ENCODE measurements around the gene SVOPL. TPM values are rescaled to one million over a fixed set of nuclear protein-coding genes. Genes with fewer than 3 reads are reported as not detected.
"Not testable (repeated sequence)": the region's sequence is repeated elsewhere in the genome, so short reads cannot be mapped to it uniquely, and the experiment has no call there.

The SVOPL gene
- total RNA-seq, 1 experiment from 2014 or later: not detected

- DNase-seq (ENCODE audit: low read depth in 1 of 2, low spot score in 2 of 2): no peak
- H3K4me1 ChIP-seq (replicated peaks): no peaks in the 10 kb centered on the region
- no peak overlapping the region for H3K4me3 ChIP-seq
- no peaks in the 10 kb centered on the region for H3K9me3 ChIP-seq (replicated peaks)
- H3K27ac ChIP-seq: no peak overlapping the region
- H3K36me3 ChIP-seq: no peaks in the 10 kb centered on the region
- no peaks in the 10 kb centered on the region for H3K27me3 ChIP-seq (replicated peaks)
Observed at GRCh38 chr7:138727336-138728099, 26.4 kb upstream of the SVOPL start.

- Histone ChIP-seq H3K9me3 (replicated peaks) (no peaks in the 10 kb centered on the region), H3K4me1 (replicated peaks) (no peaks in the 10 kb centered on the region), H3K27me3 (replicated peaks) (no peaks in the 10 kb centered on the region), H3K36me3 (no peaks in the 10 kb centered on the region), H3K4me3 (no peak overlapping the region), H3K27ac (no peak overlapping the region)
- DNase-seq (ENCODE audit: low read depth in 1 of 2, low spot score in 2 of 2): no peak
Observed at GRCh38 chr7:138726288-138726687, 25.1 kb upstream of the SVOPL start.

GRCh38 chr7:138720286-138720685 is 19.1 kb upstream of the SVOPL start:
- DNase-seq (ENCODE audit: low read depth in 1 of 2, low spot score in 2 of 2): no peak
- H3K9me3 ChIP-seq (replicated peaks): no peaks in the 10 kb centered on the region
- H3K4me3 ChIP-seq: no peak overlapping the region
- no peaks in the 10 kb centered on the region for H3K4me1 ChIP-seq (replicated peaks)
- H3K27me3 ChIP-seq (replicated peaks): no peaks in the 10 kb centered on the region
- no peaks in the 10 kb centered on the region for H3K36me3 ChIP-seq
- H3K27ac ChIP-seq: no peak overlapping the region

GRCh38 chr7:138716889-138717288 is 15.7 kb upstream of the SVOPL start:
- Histone ChIP-seq H3K27me3 (replicated peaks) (no peaks in the 10 kb centered on the region), H3K4me1 (replicated peaks) (no peaks in the 10 kb centered on the region), H3K36me3 (no peaks in the 10 kb centered on the region), H3K9me3 (replicated peaks) (no peaks in the 10 kb centered on the region), H3K4me3 (no peak overlapping the region), H3K27ac (no peak overlapping the region)
- no peak for DNase-seq (ENCODE audit: low read depth in 1 of 2, low spot score in 2 of 2)

- H3K27me3 ChIP-seq (replicated peaks): no peaks in the 10 kb centered on the region
- no peak for DNase-seq (ENCODE audit: low read depth in 1 of 2, low spot score in 2 of 2)
- H3K27ac ChIP-seq: no peak overlapping the region
- H3K36me3 ChIP-seq: no peaks in the 10 kb centered on the region
- H3K4me3 ChIP-seq: no peak overlapping the region
- no peaks in the 10 kb centered on the region for H3K9me3 ChIP-seq (replicated peaks)
- no peaks in the 10 kb centered on the region for H3K4me1 ChIP-seq (replicated peaks)
Observed at GRCh38 chr7:138713191-138713590, 12.0 kb upstream of the SVOPL start.

DNA sequence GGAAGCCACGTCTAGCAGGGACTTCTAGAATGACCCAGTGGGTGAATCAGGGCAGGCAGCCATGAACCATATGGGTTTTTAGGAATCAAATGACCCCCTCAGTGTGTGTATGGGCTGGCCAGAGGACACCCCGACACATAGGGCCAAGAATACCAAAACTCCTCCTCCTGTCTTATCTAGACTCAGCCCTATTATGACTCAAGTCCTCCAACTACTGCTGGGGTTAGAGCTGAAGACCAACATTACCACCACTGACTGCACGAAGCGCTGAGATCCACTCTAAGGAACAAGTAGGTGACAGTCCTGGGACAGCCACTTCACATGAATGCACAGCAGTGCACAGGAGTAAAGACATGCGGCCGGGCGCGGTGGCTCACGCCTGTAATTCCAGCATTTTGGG is 11.5 kb upstream of the SVOPL start:
- H3K27ac ChIP-seq: no peak overlapping the region
- no peaks in the 10 kb centered on the region for H3K36me3 ChIP-seq
- H3K27me3 ChIP-seq (replicated peaks): no peaks in the 10 kb centered on the region
- no peaks in the 10 kb centered on the region for H3K9me3 ChIP-seq (replicated peaks)
- H3K4me3 ChIP-seq: no peak overlapping the region
- no peaks in the 10 kb centered on the region for H3K4me1 ChIP-seq (replicated peaks)
- DNase-seq (ENCODE audit: low read depth in 1 of 2, low spot score in 2 of 2): no peak

GRCh38 chr7:138710536-138711385 is 9.6 kb upstream of the SVOPL start:
- H3K36me3 ChIP-seq: no peaks in the 10 kb centered on the region
- no peaks in the 10 kb centered on the region for H3K27me3 ChIP-seq (replicated peaks)
- no peaks in the 10 kb centered on the region for H3K4me1 ChIP-seq (replicated peaks)
- no peak for DNase-seq (ENCODE audit: low read depth in 1 of 2, low spot score in 2 of 2)
- no peak overlapping the region for H3K27ac ChIP-seq
- no peaks in the 10 kb centered on the region for H3K9me3 ChIP-seq (replicated peaks)
- no peak overlapping the region for H3K4me3 ChIP-seq

GRCh38 chr7:138705167-138705566 is 4.0 kb upstream of the SVOPL start:
- H3K27me3 ChIP-seq (replicated peaks): no peaks in the 10 kb centered on the region
- H3K27ac ChIP-seq: no peak overlapping the region
- no peaks in the 10 kb centered on the region for H3K4me1 ChIP-seq (replicated peaks)
- H3K4me3 ChIP-seq: no peak overlapping the region
- DNase-seq (ENCODE audit: low read depth in 1 of 2, low spot score in 2 of 2): no peak
- no peaks in the 10 kb centered on the region for H3K36me3 ChIP-seq
- H3K9me3 ChIP-seq (replicated peaks): no peaks in the 10 kb centered on the region

DNA sequence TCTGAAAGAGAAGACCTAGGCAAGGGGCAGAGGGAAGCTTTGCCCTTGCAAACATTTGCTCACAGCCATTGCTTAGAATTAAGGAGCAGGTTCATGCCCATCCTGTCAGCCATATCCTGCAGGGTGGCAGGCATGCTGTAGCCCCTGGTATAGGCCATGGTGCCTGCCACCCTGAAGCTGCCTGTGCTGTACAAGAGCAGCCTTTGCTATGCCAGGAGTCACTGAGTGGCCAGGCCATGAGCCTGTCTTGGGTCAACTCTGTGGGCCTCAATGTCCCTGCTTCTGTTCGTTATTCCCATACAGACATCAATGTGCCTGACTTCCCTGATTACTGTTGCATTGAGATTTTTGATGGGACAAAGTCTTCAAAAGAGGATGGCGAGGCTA is 368 bp upstream of the SVOPL start:
- Histone ChIP-seq H3K4me1 (replicated peaks) (no peaks in the 10 kb centered on the region), H3K4me3 (no peak overlapping the region), H3K27me3 (replicated peaks) (no peaks in the 10 kb centered on the region), H3K27ac (no peak overlapping the region), H3K9me3 (replicated peaks) (no peaks in the 10 kb centered on the region), H3K36me3 (no peaks in the 10 kb centered on the region)
- no peak for DNase-seq (ENCODE audit: low read depth in 1 of 2, low spot score in 2 of 2)

DNA sequence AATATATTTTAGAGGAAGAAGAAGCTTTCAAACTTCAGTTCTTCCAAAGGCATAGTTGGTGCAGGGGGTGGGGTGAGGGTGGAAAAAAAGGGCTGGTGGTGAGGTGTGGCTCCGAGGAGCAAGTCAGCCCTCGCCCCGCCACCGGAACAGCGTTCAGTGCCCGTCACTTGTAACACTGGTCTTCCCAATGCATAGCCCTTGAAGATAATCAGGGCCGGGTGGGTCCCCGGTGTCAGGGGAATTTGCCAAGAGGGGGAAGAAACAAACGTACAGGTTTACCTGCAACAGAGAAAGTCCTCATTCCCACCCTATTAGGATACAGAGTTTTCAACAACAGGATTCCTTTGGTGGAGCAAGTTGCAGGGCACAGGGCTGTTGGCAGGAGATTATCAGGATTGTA is 1.5 kb downstream of the SVOPL start:
- H3K27ac ChIP-seq: no peak overlapping the region
- no peaks in the 10 kb centered on the region for H3K36me3 ChIP-seq
- no peak for DNase-seq (ENCODE audit: low read depth in 1 of 2, low spot score in 2 of 2)
- H3K4me3 ChIP-seq: no peak overlapping the region
- no peaks in the 10 kb centered on the region for H3K9me3 ChIP-seq (replicated peaks)
- H3K27me3 ChIP-seq (replicated peaks): no peaks in the 10 kb centered on the region
- H3K4me1 ChIP-seq (replicated peaks): no peaks in the 10 kb centered on the region

- DNase-seq (ENCODE audit: low read depth in 1 of 2, low spot score in 2 of 2): no peak
- no peaks in the 10 kb centered on the region for H3K4me1 ChIP-seq (replicated peaks)
- no peaks in the 10 kb centered on the region for H3K36me3 ChIP-seq
- no peaks in the 10 kb centered on the region for H3K9me3 ChIP-seq (replicated peaks)
- H3K27ac ChIP-seq: no peak overlapping the region
- no peaks in the 10 kb centered on the region for H3K27me3 ChIP-seq (replicated peaks)
- no peak overlapping the region for H3K4me3 ChIP-seq
Observed at GRCh38 chr7:138698281-138698680, 2.9 kb downstream of the SVOPL start.

- Histone ChIP-seq H3K4me1 (replicated peaks) (no peaks in the 10 kb centered on the region), H3K4me3 (no peak overlapping the region), H3K9me3 (replicated peaks) (no peaks in the 10 kb centered on the region), H3K27ac (no peak overlapping the region), H3K36me3 (no peaks in the 10 kb centered on the region), H3K27me3 (replicated peaks) (no peaks in the 10 kb centered on the region)
- DNase-seq (ENCODE audit: low read depth in 1 of 2, low spot score in 2 of 2): no peak
Observed at GRCh38 chr7:138697535-138698182, 3.5 kb downstream of the SVOPL start.

DNA sequence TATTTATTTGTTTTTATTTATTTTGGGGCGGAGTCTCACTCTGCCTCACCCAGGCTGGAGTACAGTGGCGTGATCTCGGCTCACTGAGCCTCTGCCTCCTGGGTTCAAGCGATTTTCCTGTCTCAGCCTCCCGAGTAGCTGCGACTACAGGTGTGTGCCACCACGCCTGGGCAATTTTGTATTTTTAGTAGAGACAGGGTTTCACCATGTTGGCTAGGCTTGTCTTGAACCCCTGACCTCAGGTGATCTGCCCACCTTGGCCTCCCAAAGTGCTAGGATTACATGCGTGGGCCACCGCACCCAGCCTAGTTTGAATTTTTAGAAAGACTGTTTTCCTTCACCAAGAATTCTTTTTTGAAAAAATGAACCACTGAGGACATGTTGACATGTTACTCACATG is 5.4 kb downstream of the SVOPL start:
- not testable (repeated sequence) for H3K4me3 ChIP-seq; H3K9me3 ChIP-seq (replicated peaks); H3K36me3 ChIP-seq; H3K27me3 ChIP-seq (replicated peaks); H3K27ac ChIP-seq; DNase-seq (ENCODE audit: low read depth in 1 of 2, low spot score in 2 of 2); H3K4me1 ChIP-seq (replicated peaks)

DNA sequence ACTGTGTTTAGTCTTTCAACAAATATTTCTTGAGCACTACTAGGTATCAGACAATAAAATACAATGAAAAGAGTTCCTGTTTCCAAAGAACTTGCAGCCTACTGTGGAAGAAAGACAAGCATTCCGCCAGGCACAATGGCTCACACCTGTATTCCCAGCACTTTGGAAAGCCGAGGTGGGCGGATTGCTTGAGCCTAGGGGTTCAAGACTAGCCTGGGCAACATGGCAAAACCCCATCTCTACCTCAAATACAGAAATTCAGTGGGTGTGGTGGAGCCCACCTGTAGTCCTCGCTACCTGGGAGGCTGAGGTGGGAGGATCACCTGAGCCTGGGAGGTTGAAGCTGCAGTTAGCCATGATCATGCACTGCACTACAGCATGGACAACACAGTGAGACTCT is 6.1 kb downstream of the SVOPL start:
- no peak overlapping the region for H3K4me3 ChIP-seq
- H3K27ac ChIP-seq: no peak overlapping the region
- H3K9me3 ChIP-seq (replicated peaks): no peaks in the 10 kb centered on the region
- no peaks in the 10 kb centered on the region for H3K36me3 ChIP-seq
- H3K4me1 ChIP-seq (replicated peaks): no peaks in the 10 kb centered on the region
- no peak for DNase-seq (ENCODE audit: low read depth in 1 of 2, low spot score in 2 of 2)
- no peaks in the 10 kb centered on the region for H3K27me3 ChIP-seq (replicated peaks)

Measured in SJSA1 (cell line).